RWPE1 (cell line): Measurements from ENCODE around the gene MGA.

ENCODE experiments used
- CTCF ChIA-PET: fragments of 350-600 bp; sonication (Branson Sonifier 250); formaldehyde crosslinking; extraction: SDS; loops from one replicate; lab custom pipeline; 2021; lab: Yijun Ruan, JAX
- POLR2A ChIA-PET: fragments of 400-600 bp; formaldehyde crosslinking; extraction: SDS; loops from one replicate; lab custom pipeline; 2020; ENCODE audit warnings: antibody characterized with exemption; ENCODE audit not compliant: low non-redundant PET; lab: Yijun Ruan, JAX
- DNase-seq: peaks from one replicate; pipeline ENCODE4 v3.0.0; 2012; ENCODE audit warnings: low spot score
- H3K27ac ChIP-seq: fragments of 450-650 bp; 2 replicates; pipeline ENCODE4 v1.5.1; 2017
- CTCF ChIP-seq: fragments of 450-650 bp; conservative IDR thresholded peaks from 2 replicates; pipeline ENCODE4 v1.5.1; 2017; ENCODE audit warnings: low read depth, mild to moderate bottlenecking

The MGA gene

GRCh38 chr15:41772720-41773331, 112.6 kb downstream of the MGA start:
- DNase-seq: peak; percentile 75
- ChIA-PET CTCF (interaction anchor here (0.6 to 5.1 kb wide), 10 partner anchors 34 to 737 kb away, joined by 3 to 59 read pairs (median 4); no protein-coding TSS in a partner anchor), POLR2A (interaction anchor here (0.8 to 1.7 kb wide), 2 partner anchors 38 to 122 kb away, joined by 3 to 4 read pairs; no protein-coding TSS in a partner anchor)
- peak overlapping the region; percentile 26; the same call in 1 of the 2 replicates for H3K27ac ChIP-seq
- TF ChIP-seq CTCF: peak; percentile 86

DNA sequence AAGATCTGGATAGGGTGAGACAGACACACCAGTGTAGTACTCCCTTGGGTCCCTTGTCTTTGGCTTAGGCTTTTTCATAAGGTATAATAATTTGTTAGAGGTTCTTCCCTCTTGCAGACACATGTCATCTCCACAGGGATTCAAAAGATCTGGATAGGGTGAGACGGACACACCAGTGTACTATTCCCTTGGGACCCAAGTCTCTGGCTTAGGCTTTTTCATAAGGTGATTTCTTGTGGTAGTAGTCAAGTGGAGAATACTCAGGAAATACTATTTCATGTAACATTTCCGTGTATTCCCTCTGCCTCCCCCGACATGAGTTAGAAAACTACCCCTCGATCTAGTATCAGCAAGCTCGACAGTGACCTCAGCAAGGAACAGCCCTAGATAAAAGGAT, 113.1 kb downstream of the MGA start:
- ChIA-PET POLR2A (interaction anchor here (0.8 to 1.7 kb wide), 3 partner anchors 11 to 122 kb away, joined by 3 to 4 read pairs (median 3); no protein-coding TSS in a partner anchor), CTCF (interaction anchor here (0.6 to 5.1 kb wide), 12 partner anchors 31 to 736 kb away, joined by 3 to 59 read pairs (median 5); no protein-coding TSS in a partner anchor)
- no peak for DNase-seq

DNA sequence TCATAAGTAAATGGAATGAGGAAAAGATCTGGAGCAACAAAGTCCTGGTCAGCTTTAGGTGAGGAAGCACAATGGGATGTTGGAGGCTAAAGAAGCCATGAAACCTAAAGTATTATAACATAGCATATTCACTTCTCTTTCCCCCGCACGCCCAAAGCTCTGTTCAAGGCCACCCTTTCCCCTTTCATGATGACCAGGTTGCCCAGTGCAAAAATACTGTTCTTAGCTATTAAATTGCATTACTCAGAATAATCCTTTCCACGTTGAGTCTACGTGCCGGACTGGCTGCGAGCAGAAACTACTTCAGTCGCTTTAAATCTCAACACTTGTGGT, 113.5 kb downstream of the MGA start:
- CTCF ChIA-PET: interaction anchor here (0.8 to 5.1 kb wide), 7 partner anchors 30 to 364 kb away, joined by 3 to 59 read pairs (median 7); no protein-coding TSS in a partner anchor
- no peak for DNase-seq
- POLR2A ChIA-PET: interaction anchor here (0.6 to 1.7 kb wide), 7 partner anchors 10 to 131 kb away, joined by 3 to 5 read pairs (median 3); no protein-coding TSS in a partner anchor

More for the DNA sequence above, 113.1 kb downstream of the MGA start:
- H3K27ac ChIP-seq: peak overlapping the region; percentile 94
- no peak for TF ChIP-seq CTCF

DNA sequence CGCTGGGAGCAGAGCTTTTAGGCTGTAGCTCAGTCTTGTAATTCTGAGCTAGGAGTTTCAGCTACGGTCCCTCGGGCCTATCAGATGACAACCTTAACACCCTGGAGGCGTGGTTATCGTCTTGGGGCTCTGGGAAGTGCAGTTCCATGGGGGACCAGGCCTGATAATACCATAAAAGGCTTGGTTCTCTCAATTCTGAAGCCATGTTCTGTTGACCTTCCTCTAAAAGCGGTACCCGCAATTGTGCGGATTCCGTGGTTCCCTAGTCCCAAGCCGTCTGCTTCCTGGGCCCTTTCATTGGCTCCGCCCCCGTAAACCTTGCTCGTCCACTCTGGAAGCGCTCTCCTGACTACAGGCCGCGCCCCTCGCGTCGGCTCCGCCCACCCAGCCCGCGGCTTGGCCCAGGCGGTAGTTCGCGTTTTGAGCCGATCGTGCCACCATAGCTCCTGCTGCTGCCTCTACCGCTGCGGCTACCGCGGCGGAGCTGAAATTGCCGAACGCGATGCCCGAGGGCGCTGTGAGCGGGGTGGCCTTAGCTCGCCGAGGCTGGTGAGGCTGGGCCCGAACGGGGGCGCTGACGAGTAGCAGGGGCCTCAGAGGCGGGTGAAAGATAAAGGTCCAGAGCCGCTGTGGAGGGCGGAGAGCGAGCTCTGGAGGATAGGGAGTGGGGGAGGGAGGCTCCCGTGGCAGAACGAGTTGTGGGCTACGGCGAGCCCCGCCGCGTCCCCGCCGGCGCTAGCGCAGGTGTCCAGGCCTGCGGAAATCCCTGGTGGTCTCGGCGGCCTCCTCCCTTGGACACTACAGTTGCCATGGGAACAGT, 114.1 kb downstream of the MGA start, which contains the start of gene MAPKBP1:
TSS of gene MAPKBP1 (plus strand) at position 423 of the 820 bp plus-strand sequence. CDS start 792 bp downstream, outside the sequence.
- POLR2A ChIA-PET: interaction anchor here (0.6 to 1.7 kb wide), 8 partner anchors 10 to 336 kb away, joined by 3 to 5 read pairs (median 4); no protein-coding TSS in a partner anchor

More for the DNA sequence above, 113.5 kb downstream of the MGA start:
- no peak for TF ChIP-seq CTCF
- peak overlapping the region; percentile 94 for H3K27ac ChIP-seq

GRCh38 chr15:41774882-41775417, 114.7 kb downstream of the MGA start:
- H3K27ac ChIP-seq: peak overlapping the region; percentile 94
- TF ChIP-seq CTCF: no peak
- ChIA-PET POLR2A (interaction anchor here (0.6 to 1.3 kb wide), 4 partner anchors 31 to 336 kb away, joined by 4 to 5 read pairs (median 5); no protein-coding TSS in a partner anchor), CTCF (interaction anchor here (0.6 to 5.1 kb wide), 8 partner anchors 30 to 429 kb away, joined by 3 to 59 read pairs (median 6); no protein-coding TSS in a partner anchor)
- DNase-seq: no peak

More for the DNA sequence above, 114.1 kb downstream of the MGA start, which contains the start of gene MAPKBP1:
- TF ChIP-seq CTCF: peak; percentile 87
- peak; percentile 96 for DNase-seq
- H3K27ac ChIP-seq: peak within 1 kb of the TSS; percentile 94
- CTCF ChIA-PET: interaction anchor here (0.6 to 5.1 kb wide), 10 partner anchors 30 to 363 kb away, joined by 3 to 59 read pairs (median 6); no protein-coding TSS in a partner anchor
